Activated naive CD4-positive, alpha-beta T cell treated with Interleukin-2 at 50 U/mL for 16 hours (primary cell): ENCODE measurements around the gene SNAPC2.

ENCODE experiments used
- DNase-seq: peaks from one replicate; pipeline ENCODE4 v3.0.0-alpha.2; 2020

The SNAPC2 gene

DNA sequence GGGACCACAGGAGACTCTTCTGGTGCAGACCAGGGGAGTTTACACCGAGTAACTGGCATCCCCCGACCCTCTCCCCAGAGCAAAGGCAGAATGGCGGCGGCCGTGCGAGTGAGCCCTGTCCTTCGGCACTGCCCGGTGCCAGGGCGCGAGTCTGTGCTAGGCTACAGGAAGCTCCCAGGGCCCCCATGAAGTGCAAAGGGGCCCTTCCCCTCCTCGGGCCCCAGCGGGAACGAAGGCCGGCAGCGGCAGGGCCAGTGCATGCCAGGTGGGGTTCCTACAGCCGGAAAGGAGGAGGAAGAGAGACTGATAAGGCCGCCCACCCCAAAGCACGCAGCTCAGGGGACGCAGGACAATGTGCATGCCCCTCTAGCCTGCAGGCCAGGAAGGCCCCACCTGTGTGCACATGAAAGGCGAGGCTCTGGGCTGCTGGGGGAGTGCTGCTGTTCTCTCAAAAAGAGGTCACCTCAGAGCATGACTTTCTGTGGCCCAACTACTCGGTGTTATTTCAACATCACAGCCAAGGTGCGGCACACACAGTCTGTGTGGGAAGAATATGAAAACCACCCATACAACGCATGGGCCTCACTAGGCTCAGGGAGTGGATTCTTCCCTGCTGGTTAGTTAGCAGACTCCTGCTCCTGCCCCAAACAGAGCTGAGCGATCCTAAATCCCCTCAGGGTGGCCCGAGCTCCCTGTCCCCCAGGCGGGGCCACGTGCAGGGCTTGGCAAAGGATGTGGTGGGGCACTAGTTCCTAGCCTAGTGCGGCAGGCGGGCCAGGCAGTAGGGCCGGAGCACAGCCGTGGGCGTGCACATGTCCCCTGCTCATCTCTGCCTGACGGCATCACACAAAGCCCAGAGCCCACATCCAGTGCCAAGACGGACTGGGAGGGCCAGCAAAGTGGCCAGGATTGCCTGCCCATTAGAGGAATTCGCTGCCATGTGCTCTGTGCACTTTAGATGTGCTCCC lies 51.7 kb downstream of the SNAPC2 start:
- no peak for DNase-seq
